B cell (primary cell): Measurements from ENCODE around the gene NFE2.

Experiments used
- EZH2 ChIP-seq: IDR thresholded peaks from 2 replicates; pipeline ENCODE4 v1.6.1; 2012; ENCODE audit warnings: borderline replicate concordance, low read depth, mild to moderate bottlenecking, moderate library complexity, low read length; ENCODE audit not compliant: insufficient read depth, poor library complexity, severe bottlenecking
- TF ChIP-seq, protein P1 (sequence below): fragments of 200-600 bp; IDR thresholded peaks from one replicate; pipeline ENCODE4 v1.8.0; 2022; ENCODE audit warnings: antibody characterized with exemption, mild to moderate bottlenecking

DNA sequence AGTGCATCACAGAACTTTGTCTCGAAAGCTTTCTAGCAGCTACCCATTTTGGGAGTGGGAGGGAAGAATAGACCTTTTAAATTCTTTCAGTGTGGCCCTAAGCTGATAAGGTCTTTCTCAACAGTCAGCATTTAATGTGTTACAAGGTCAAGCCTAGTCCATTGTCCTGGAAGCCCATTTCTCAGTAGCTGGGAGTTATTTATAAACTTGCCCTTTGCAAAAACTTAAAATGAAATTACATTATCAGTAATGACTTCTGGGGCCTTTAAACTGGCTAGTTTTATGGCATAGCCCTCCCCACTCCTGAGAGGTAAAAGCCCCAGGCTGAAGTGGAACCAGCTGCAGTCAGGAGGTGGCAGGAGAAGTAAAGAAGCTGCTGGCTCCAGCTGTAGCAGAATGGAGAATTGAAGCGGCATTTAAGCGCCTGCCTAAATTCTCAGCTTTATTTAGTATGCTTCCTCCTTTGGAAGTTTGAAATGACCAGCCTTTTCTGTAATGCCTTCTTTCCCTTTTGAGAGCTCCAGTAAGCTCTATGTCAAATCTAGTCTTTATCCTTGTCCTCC, 36.5 kb upstream of the NFE2 start:
- TF ChIP-seq, protein P1, sequence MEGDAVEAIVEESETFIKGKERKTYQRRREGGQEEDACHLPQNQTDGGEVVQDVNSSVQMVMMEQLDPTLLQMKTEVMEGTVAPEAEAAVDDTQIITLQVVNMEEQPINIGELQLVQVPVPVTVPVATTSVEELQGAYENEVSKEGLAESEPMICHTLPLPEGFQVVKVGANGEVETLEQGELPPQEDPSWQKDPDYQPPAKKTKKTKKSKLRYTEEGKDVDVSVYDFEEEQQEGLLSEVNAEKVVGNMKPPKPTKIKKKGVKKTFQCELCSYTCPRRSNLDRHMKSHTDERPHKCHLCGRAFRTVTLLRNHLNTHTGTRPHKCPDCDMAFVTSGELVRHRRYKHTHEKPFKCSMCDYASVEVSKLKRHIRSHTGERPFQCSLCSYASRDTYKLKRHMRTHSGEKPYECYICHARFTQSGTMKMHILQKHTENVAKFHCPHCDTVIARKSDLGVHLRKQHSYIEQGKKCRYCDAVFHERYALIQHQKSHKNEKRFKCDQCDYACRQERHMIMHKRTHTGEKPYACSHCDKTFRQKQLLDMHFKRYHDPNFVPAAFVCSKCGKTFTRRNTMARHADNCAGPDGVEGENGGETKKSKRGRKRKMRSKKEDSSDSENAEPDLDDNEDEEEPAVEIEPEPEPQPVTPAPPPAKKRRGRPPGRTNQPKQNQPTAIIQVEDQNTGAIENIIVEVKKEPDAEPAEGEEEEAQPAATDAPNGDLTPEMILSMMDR: no peak
- no peak for TF ChIP-seq EZH2
